ENCODE measurements around the gene BTBD9. TPM values are rescaled to one million over a fixed set of nuclear protein-coding genes. Genes with fewer than 3 reads are reported as not detected.

BTBD9 gene
- total RNA-seq, 1 donor from 2014 or later, result 47.9 TPM

- no peak for TF ChIP-seq CTCF (IDR thresholded peaks at IDR 0.05)
- Histone ChIP-seq H3K27ac (peak overlapping the region; percentile 71), H3K4me1 (no peaks in the 10 kb centered on the region), H3K4me3 (no peak overlapping the region), H3K27me3 (no peaks in the 10 kb centered on the region), H3K9me3 (no peaks in the 10 kb centered on the region), H3K36me3 (no peaks in the 10 kb centered on the region)
- DNase-seq (no peak), ATAC-seq (peak; percentile 60)
- intact Hi-C loops (cut with DNase I), result no loop called here
These were observed 36.2 kb downstream of the BTBD9 start for GRCh38 chr6:38603496-38603895.

GRCh38 chr6:38599966-38600550, 39.7 kb downstream of the BTBD9 start:
- intact Hi-C loops (cut with DNase I), result no loop called here
- Histone ChIP-seq H3K27ac (peak overlapping the region; percentile 38), H3K4me1 (peaks cover 4% of the 10 kb centered on the region), H3K4me3 (no peak overlapping the region), H3K9me3 (no peaks in the 10 kb centered on the region), H3K27me3 (no peaks in the 10 kb centered on the region), H3K36me3 (no peaks in the 10 kb centered on the region)
- DNase-seq (no peak), ATAC-seq (peak; percentile 24)
- no peak for TF ChIP-seq CTCF (IDR thresholded peaks at IDR 0.05)

GRCh38 chr6:38599261-38599660, 40.5 kb downstream of the BTBD9 start:
- H3K27me3 ChIP-seq, result no peaks in the 10 kb centered on the region
- intact Hi-C loops (cut with DNase I), result no loop called here
- no peak overlapping the region for H3K4me3 ChIP-seq
- DNase-seq (no peak), ATAC-seq (peak; percentile 30)
- H3K27ac ChIP-seq, result no peak overlapping the region
- peaks cover 5% of the 10 kb centered on the region for H3K36me3 ChIP-seq
- no peak for TF ChIP-seq CTCF (IDR thresholded peaks at IDR 0.05)
- peaks cover 4% of the 10 kb centered on the region for H3K4me1 ChIP-seq
- H3K9me3 ChIP-seq, result no peaks in the 10 kb centered on the region

GRCh38 chr6:38593998-38594665, 45.6 kb downstream of the BTBD9 start:
- no peak for ATAC-seq

GRCh38 chr6:38593409-38593808, 46.3 kb downstream of the BTBD9 start:
- Histone ChIP-seq H3K27me3 (no peaks in the 10 kb centered on the region), H3K27ac (no peak overlapping the region), H3K9me3 (no peaks in the 10 kb centered on the region), H3K36me3 (peaks cover 33% of the 10 kb centered on the region), H3K4me3 (no peak overlapping the region), H3K4me1 (peaks cover 4% of the 10 kb centered on the region)
- intact Hi-C loops (cut with DNase I), result no loop called here
- TF ChIP-seq CTCF (IDR thresholded peaks at IDR 0.05), result no peak
- ATAC-seq (no peak), DNase-seq (no peak)

More at GRCh38 chr6:38593998-38594665, 45.6 kb downstream of the BTBD9 start:
- Histone ChIP-seq H3K9me3 (no peaks in the 10 kb centered on the region), H3K27ac (no peak overlapping the region), H3K36me3 (peaks cover 33% of the 10 kb centered on the region), H3K4me3 (no peak overlapping the region), H3K4me1 (peaks cover 4% of the 10 kb centered on the region), H3K27me3 (no peaks in the 10 kb centered on the region)
- no peak for DNase-seq
- no peak for TF ChIP-seq CTCF (IDR thresholded peaks at IDR 0.05)
- intact Hi-C loops (cut with DNase I), result no loop called here

Measured in upper lobe of right lung (tissue), 1 donor.